ENCODE measurements around the gene OXCT1. TPM values are rescaled to one million over a fixed set of nuclear protein-coding genes. Genes with fewer than 3 reads are reported as not detected.

The OXCT1 gene
- total and polyA plus RNA-seq, 8 donors: 1.8 to 8.2 (median 3.0) TPM

DNA sequence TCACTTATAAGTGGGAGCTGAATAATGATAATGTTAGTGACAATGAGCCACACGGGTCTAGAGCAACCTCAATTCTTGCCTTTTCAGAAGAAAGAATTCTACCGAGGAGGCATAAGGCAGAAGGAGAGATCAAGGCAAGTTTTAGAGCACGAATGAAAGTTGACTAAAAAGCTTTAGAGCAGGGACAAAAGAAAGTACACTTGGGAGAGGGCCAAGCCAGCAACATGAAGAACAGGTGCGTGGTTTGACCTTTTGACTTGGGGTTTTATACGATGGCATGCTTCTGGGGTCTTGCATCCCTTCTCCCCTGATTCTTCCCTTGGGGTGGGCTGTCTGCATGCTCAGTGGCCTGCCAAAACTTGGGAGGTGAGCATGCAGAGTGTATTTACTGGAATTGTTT, 12.5 kb upstream of the OXCT1 start:
- no peak overlapping the region for H3K27ac ChIP-seq
- H3K27me3 ChIP-seq: peaks cover 0 to 6% (median 0%) of the 10 kb centered on the region in 4 donors
- no peak overlapping the region for H3K4me3 ChIP-seq
- TF ChIP-seq, protein P1, sequence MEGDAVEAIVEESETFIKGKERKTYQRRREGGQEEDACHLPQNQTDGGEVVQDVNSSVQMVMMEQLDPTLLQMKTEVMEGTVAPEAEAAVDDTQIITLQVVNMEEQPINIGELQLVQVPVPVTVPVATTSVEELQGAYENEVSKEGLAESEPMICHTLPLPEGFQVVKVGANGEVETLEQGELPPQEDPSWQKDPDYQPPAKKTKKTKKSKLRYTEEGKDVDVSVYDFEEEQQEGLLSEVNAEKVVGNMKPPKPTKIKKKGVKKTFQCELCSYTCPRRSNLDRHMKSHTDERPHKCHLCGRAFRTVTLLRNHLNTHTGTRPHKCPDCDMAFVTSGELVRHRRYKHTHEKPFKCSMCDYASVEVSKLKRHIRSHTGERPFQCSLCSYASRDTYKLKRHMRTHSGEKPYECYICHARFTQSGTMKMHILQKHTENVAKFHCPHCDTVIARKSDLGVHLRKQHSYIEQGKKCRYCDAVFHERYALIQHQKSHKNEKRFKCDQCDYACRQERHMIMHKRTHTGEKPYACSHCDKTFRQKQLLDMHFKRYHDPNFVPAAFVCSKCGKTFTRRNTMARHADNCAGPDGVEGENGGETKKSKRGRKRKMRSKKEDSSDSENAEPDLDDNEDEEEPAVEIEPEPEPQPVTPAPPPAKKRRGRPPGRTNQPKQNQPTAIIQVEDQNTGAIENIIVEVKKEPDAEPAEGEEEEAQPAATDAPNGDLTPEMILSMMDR (IDR thresholded peaks at IDR 0.05): no peak
- 60 to 72% methylated on average over 5 of the region's 5 CpGs for WGBS, 2 donors
- DNase-seq: no peak
- H3K4me1 ChIP-seq: no peaks in the 10 kb centered on the region
- intact Hi-C loops (cut with DNase I): no loop called here
- no peak for FAIRE-seq
- ATAC-seq: no peak
- H3K36me3 ChIP-seq: no peaks in the 10 kb centered on the region
- no peaks in the 10 kb centered on the region for H3K9me3 ChIP-seq

- TF ChIP-seq, protein P1 (IDR thresholded peaks at IDR 0.05): no peak
- Histone ChIP-seq H3K9me3 (no peaks in the 10 kb centered on the region), H3K4me1 (no peaks in the 10 kb centered on the region), H3K27me3 (no peaks in the 10 kb centered on the region), H3K27ac (no peak overlapping the region), H3K4me3 (no peak overlapping the region), H3K36me3 (no peaks in the 10 kb centered on the region)
- FAIRE-seq: no peak
- no peak for DNase-seq
- 45 to 55% methylated on average over 3 of the region's 3 CpGs for WGBS, 2 donors
- intact Hi-C loops (cut with DNase I): no loop called here
- ATAC-seq: no peak
Observed at GRCh38 chr5:41878643-41879478, 8.6 kb upstream of the OXCT1 start.

DNA sequence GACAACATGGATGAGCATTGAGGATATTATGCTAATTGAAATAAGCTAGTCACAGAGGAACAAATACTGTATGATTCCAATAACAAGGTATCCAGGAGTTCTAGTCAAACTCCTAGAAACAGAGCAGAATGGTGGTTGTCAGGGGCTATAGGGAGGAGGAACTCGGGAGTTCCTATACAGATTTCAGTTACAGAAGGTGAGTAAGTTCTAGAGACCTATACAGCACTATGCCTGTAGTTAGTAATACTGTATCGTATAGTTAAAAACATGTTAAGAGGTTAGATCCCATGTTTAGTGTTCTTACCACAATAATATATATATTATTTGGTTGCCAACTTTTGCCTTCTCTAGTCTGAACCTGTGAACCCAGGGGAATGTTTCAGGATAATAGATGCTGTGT, 7.9 kb upstream of the OXCT1 start:
- TF ChIP-seq, protein P1 (IDR thresholded peaks at IDR 0.05): no peak
- no peak overlapping the region for H3K4me3 ChIP-seq
- 59 to 77% methylated on average over 2 of the region's 2 CpGs for WGBS, 2 donors

DNA sequence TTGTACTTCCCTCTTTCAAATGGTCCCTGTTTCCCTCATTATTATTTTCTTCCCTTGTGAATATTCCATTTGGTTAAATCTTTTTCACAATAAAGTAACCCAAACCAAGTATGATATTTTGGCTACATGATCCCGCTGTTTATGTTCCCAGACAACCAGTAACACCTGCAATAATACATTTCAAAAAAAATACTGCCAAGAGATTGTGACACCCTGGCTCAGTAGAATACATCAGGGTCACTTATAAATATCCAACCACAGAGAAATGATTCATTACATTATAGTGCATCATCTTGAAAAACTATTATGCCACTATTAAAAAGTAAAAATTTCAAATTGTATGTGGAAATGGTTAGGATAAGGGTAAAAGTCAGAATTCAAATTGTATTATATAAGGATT, 7.2 kb upstream of the OXCT1 start:
- TF ChIP-seq, protein P1 (IDR thresholded peaks at IDR 0.05): no peak
- no peaks in the 10 kb centered on the region for H3K4me1 ChIP-seq
- no peaks in the 10 kb centered on the region for H3K9me3 ChIP-seq
- no peaks in the 10 kb centered on the region for H3K36me3 ChIP-seq
- H3K27me3 ChIP-seq: no peaks in the 10 kb centered on the region
- FAIRE-seq (no peak), ATAC-seq (no peak), DNase-seq (no peak)
- intact Hi-C loops (cut with DNase I): no loop called here
- 90 to 96% methylated on average over 1 of the region's 1 CpG for WGBS, 2 donors
- H3K4me3 ChIP-seq: no peak overlapping the region
- no peak overlapping the region for H3K27ac ChIP-seq

More for the DNA sequence above, 7.9 kb upstream of the OXCT1 start:
- no peaks in the 10 kb centered on the region for H3K36me3 ChIP-seq
- no peak for FAIRE-seq
- DNase-seq: no peak
- no peaks in the 10 kb centered on the region for H3K27me3 ChIP-seq
- no peaks in the 10 kb centered on the region for H3K4me1 ChIP-seq
- no peak overlapping the region for H3K27ac ChIP-seq
- ATAC-seq: no peak
- no peaks in the 10 kb centered on the region for H3K9me3 ChIP-seq
- intact Hi-C loops (cut with DNase I): no loop called here

DNA sequence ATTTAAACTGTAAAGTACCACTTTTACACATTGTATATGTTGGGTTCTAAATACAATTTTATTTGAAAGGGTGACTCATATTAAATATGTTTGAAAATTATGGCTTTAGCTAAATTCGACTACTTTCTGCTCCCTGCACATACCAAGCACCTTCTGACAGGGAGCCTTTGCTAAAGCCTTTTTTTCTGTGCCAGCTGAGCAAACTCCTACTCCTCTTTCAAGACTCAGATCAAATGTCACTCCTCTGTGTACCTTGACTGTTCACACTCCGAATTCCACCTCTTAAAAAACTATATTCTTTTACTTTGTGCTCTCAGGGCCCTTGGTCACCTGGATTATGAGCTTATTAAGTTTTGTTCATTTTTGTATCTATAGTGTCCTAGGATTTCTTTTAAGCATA, 6.5 kb upstream of the OXCT1 start:
- no peaks in the 10 kb centered on the region for H3K36me3 ChIP-seq
- H3K9me3 ChIP-seq: no peaks in the 10 kb centered on the region
- DNase-seq (no peak), FAIRE-seq (no peak), ATAC-seq (no peak)
- H3K4me1 ChIP-seq: no peaks in the 10 kb centered on the region
- no peaks in the 10 kb centered on the region for H3K27me3 ChIP-seq
- H3K27ac ChIP-seq: no peak overlapping the region
- no peak overlapping the region for H3K4me3 ChIP-seq
- WGBS, 2 donors: 44 to 56% methylated on average over 2 of the region's 2 CpGs
- TF ChIP-seq, protein P1 (IDR thresholded peaks at IDR 0.05): no peak
- intact Hi-C loops (cut with DNase I): no loop called here
